DND-41 (cell line): Measurements from ENCODE around the gene SF3A1.

Experiments
- CTCF ChIP-seq: IDR thresholded peaks from 2 replicates; pipeline ENCODE4 v1.5.1; 2012; ENCODE audit warnings: borderline replicate concordance, low read length, moderate library complexity, mild to moderate bottlenecking; ENCODE audit not compliant: poor library complexity, severe bottlenecking; ENCODE audit errors: extremely low read depth
- EZH2 ChIP-seq: IDR thresholded peaks from 3 replicates; pipeline ENCODE4 v1.6.1; 2012; ENCODE audit warnings: borderline replicate concordance, low read depth, mild to moderate bottlenecking, moderate library complexity, low read length, inconsistent platforms; ENCODE audit not compliant: severe bottlenecking

- TF ChIP-seq CTCF, result no peak
- TF ChIP-seq EZH2, result no peak
Measured at GRCh38 chr22:30283342-30283741, 73.4 kb downstream of the SF3A1 start.
